SK-MEL-5 (cell line): ENCODE measurements around the gene FBXW7. TPM values are rescaled to one million over a fixed set of nuclear protein-coding genes. Genes with fewer than 3 reads are reported as not detected.
A peak's percentile ranks its signal among the peaks of the same experiment; 100 is the strongest.

Experiments used
- DNase-seq: peaks from one replicate; pipeline ENCODE4 v3.0.0-alpha.2; 2016; ENCODE audit warnings: low read depth, low spot score
- in situ Hi-C: cut with HindIII; loops from 2 replicates; pipeline ENCODE4 v1.10.0; 2016; ENCODE audit warnings: low sequenced_read_pairs, high pct_unique_total_duplicates, low pct_unique_long_range_greater_than_20kb
- polyA plus RNA-seq, 2 experiments: library from polyadenylated mRNA; depleted of rRNA; stranded (reverse); fragments of >200 nt; gene quantifications; 2 replicates each; pipeline ENCODE4 v1.2.3, GENCODE V29; 2015
- total RNA-seq: library from RNA; depleted of rRNA; stranded (reverse); fragments of >200 nt; shearing (Covaris generic); gene quantifications from 2 replicates; pipeline ENCODE4 v1.2.3, GENCODE V29; 2014; rRNA removed

FBXW7 gene
- 16.7 and 25.0 TPM in 2 replicates for total RNA-seq
- 5.6 and 5.9 TPM in 2 replicates for polyA plus RNA-seq (2015; cell fraction: cytosol; rRNA removed)
- polyA plus RNA-seq (2015; cell fraction: nucleus; rRNA removed) = 38.2 and 39.9 TPM in 2 replicates

- DNase-seq = peak; percentile 97
- in situ Hi-C loops = no loop called here
Observed at GRCh38 chr4:152535903-152536544, at the start of gene FBXW7. FBXW7 (minus strand) TSS chr4:152536092; CDS start chr4:152411803, 124,289 bp downstream.

GRCh38 chr4:152585023-152585441 is 49.1 kb upstream of the FBXW7 start:
- in situ Hi-C loops = no loop called here
- DNase-seq = no peak

- in situ Hi-C loops = no loop called here
- DNase-seq = no peak
Observed at GRCh38 chr4:152581536-152582160, 45.8 kb upstream of the FBXW7 start.

- in situ Hi-C loops = no loop called here
- no peak for DNase-seq
Observed at GRCh38 chr4:152579916-152580315, 44.0 kb upstream of the FBXW7 start.

GRCh38 chr4:152579107-152579764 is 43.3 kb upstream of the FBXW7 start:
- no peak for DNase-seq
- in situ Hi-C loops = no loop called here

GRCh38 chr4:152578670-152579069 is 42.8 kb upstream of the FBXW7 start:
- no peak for DNase-seq
- in situ Hi-C loops = no loop called here

- no peak for DNase-seq
- in situ Hi-C loops = no loop called here
Observed at GRCh38 chr4:152577708-152578396, 42.0 kb upstream of the FBXW7 start.

- DNase-seq = peak; percentile 62
- in situ Hi-C loops = no loop called here
Observed at GRCh38 chr4:152575533-152575932, 39.6 kb upstream of the FBXW7 start.

- in situ Hi-C loops = no loop called here
- no peak for DNase-seq
Observed at GRCh38 chr4:152573861-152574260, 38.0 kb upstream of the FBXW7 start.

GRCh38 chr4:152572417-152573086 is 36.7 kb upstream of the FBXW7 start:
- DNase-seq = no peak
- in situ Hi-C loops = no loop called here

GRCh38 chr4:152571770-152572169 is 35.9 kb upstream of the FBXW7 start:
- in situ Hi-C loops = no loop called here

GRCh38 chr4:152571296-152571695 is 35.4 kb upstream of the FBXW7 start:
- DNase-seq = no peak
- in situ Hi-C loops = no loop called here

More at GRCh38 chr4:152571770-152572169, 35.9 kb upstream of the FBXW7 start:
- DNase-seq = no peak

GRCh38 chr4:152565333-152565732 is 29.4 kb upstream of the FBXW7 start:
- in situ Hi-C loops = no loop called here
- no peak for DNase-seq

- DNase-seq = no peak
- in situ Hi-C loops = no loop called here
Observed at GRCh38 chr4:152564336-152564735, 28.4 kb upstream of the FBXW7 start.

GRCh38 chr4:152563209-152563608 is 27.3 kb upstream of the FBXW7 start:
- in situ Hi-C loops = no loop called here
- no peak for DNase-seq

- no peak for DNase-seq
- in situ Hi-C loops = no loop called here
Observed at GRCh38 chr4:152559641-152560040, 23.7 kb upstream of the FBXW7 start.

- DNase-seq = no peak
- in situ Hi-C loops = no loop called here
Observed at GRCh38 chr4:152558396-152558795, 22.5 kb upstream of the FBXW7 start.

- in situ Hi-C loops = no loop called here
- DNase-seq = peak; percentile 21
Observed at GRCh38 chr4:152556834-152557233, 20.9 kb upstream of the FBXW7 start.
